HK-2 (cell line): ENCODE results near the gene HSD3B7.

Experiments
- DNase-seq: peaks from one replicate; pipeline ENCODE4 v3.0.0-alpha.2; 2018; ENCODE audit not compliant: unreplicated experiment

The HSD3B7 gene

GRCh38 chr16:31023252-31023602, 38.2 kb downstream of the HSD3B7 start:
- no peak for DNase-seq

- no peak for DNase-seq
These were observed 38.7 kb downstream of the HSD3B7 start for GRCh38 chr16:31023627-31024226.

GRCh38 chr16:31025339-31025738, 40.3 kb downstream of the HSD3B7 start:
- no peak for DNase-seq

GRCh38 chr16:31029272-31029671, 44.3 kb downstream of the HSD3B7 start:
- no peak for DNase-seq

GRCh38 chr16:31031276-31031675, 46.3 kb downstream of the HSD3B7 start:
- DNase-seq: no peak

GRCh38 chr16:31032736-31033708, 48.0 kb downstream of the HSD3B7 start, which contains the start of gene STX4:
Gene STX4, plus strand, starts transcription at chr16:31033558. Its CDS starts 248 bp downstream, at chr16:31033806.
- DNase-seq: peak; percentile 98

GRCh38 chr16:31033709-31034492, 48.9 kb downstream of the HSD3B7 start:
- peak; percentile 85 for DNase-seq

- DNase-seq: no peak
These were observed 51.7 kb downstream of the HSD3B7 start for GRCh38 chr16:31036691-31037090.
